ENCODE measurements around the gene UBC.

DNA sequence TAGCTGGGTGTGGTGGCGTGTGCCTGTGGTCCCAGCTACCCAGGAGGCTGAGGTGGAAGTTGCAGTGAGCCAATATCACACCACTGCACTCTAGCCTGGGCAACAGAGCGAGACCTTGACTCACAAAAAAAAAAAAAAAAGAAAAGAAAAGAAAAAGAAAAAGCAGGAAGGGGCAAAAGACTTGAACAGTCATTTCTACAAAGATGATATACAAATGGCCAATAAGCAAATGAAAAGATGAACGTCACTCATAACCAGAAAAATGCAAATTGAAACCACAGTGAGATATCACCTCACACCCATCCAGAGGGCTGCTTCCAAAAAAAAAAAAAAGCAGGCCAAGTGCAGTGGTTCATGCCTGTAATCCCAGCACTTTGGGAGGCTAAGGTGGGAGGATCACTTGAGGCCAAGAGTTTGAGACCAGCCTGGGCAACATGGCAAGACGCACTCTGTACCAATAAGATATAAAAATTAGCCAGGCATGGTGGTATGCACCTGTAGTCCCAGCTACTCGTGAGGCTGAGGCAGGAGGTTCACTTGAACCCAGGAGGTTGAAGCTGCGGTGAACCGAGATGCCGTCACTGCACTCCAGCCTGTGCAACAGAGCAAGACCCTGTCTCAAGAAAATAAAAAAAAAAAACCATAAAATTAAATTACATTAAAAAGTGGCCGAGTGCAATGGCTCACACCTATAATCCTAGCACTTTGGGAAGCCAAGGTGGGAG is 20.5 kb downstream of the UBC start:
- TF ChIP-seq, protein P1, sequence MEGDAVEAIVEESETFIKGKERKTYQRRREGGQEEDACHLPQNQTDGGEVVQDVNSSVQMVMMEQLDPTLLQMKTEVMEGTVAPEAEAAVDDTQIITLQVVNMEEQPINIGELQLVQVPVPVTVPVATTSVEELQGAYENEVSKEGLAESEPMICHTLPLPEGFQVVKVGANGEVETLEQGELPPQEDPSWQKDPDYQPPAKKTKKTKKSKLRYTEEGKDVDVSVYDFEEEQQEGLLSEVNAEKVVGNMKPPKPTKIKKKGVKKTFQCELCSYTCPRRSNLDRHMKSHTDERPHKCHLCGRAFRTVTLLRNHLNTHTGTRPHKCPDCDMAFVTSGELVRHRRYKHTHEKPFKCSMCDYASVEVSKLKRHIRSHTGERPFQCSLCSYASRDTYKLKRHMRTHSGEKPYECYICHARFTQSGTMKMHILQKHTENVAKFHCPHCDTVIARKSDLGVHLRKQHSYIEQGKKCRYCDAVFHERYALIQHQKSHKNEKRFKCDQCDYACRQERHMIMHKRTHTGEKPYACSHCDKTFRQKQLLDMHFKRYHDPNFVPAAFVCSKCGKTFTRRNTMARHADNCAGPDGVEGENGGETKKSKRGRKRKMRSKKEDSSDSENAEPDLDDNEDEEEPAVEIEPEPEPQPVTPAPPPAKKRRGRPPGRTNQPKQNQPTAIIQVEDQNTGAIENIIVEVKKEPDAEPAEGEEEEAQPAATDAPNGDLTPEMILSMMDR (conservative IDR thresholded peaks at IDR 0.05): no peak
- TF ChIP-seq EZH2 (IDR thresholded peaks at IDR 0.05; ENCODE audit: low read depth): no peak
